A673 (cell line): ENCODE data around the gene ZNF700. TPM values are rescaled to one million over a fixed set of nuclear protein-coding genes. Genes with fewer than 3 reads are reported as not detected.

Experiments
- BruUV-seq: library from RNA; stranded (reverse); fragments of 400-500 nt; replicated peaks from 2 replicates; lab custom pipeline; 2021; lab: Mats Ljungman, UMichigan
- CTCF ChIA-PET: fragments of 300-600 bp; sonication (Branson Sonifier 250); formaldehyde crosslinking; loops from one replicate; lab custom pipeline; 2022; ENCODE audit warnings: antibody characterized with exemption; lab: Charles Lee
- POLR2A ChIA-PET: fragments of 300-600 bp; sonication (Branson Sonifier 250); formaldehyde crosslinking; loops from one replicate; lab custom pipeline; 2022; ENCODE audit warnings: antibody characterized with exemption; ENCODE audit not compliant: low non-redundant PET; lab: Charles Lee
- DNase-seq: peaks from one replicate; pipeline ENCODE4 v3.0.0-alpha.2; 2015; ENCODE audit warnings: low spot score
- H3K27ac ChIP-seq: fragments of 200-600 bp; sonication (generic); 2 replicates; pipeline ENCODE4 v1.5.1; 2016; ENCODE audit warnings: mixed run types, low read depth, mild to moderate bottlenecking, mixed read lengths, antibody characterized with exemption, low read length; ENCODE audit not compliant: poor library complexity, severe bottlenecking
- H3K27me3 ChIP-seq: fragments of 200-600 bp; sonication (generic); replicated peaks from 2 replicates; pipeline ENCODE4 v1.6.1; 2017; ENCODE audit warnings: mixed run types, low read depth, mild to moderate bottlenecking, mixed read lengths, antibody characterized with exemption, low read length; ENCODE audit not compliant: insufficient read depth, poor library complexity
- H3K36me3 ChIP-seq: fragments of 200-600 bp; sonication (generic); 2 replicates; pipeline ENCODE4 v1.6.1; 2016; ENCODE audit warnings: mixed run types, mild to moderate bottlenecking, mixed read lengths, antibody characterized with exemption, low read length; ENCODE audit not compliant: insufficient read depth, poor library complexity, severe bottlenecking
- H3K4me1 ChIP-seq: fragments of 200-600 bp; sonication (generic); 2 replicates; pipeline ENCODE4 v1.6.1; 2017; ENCODE audit warnings: mixed run types, mild to moderate bottlenecking, mixed read lengths, antibody characterized with exemption, low read length; ENCODE audit not compliant: insufficient read depth, poor library complexity, severe bottlenecking
- H3K4me3 ChIP-seq: fragments of 200-600 bp; sonication (generic); 2 replicates; pipeline ENCODE4 v1.5.1; 2016; ENCODE audit warnings: low read depth, mixed run types, mild to moderate bottlenecking, mixed read lengths, low read length; ENCODE audit not compliant: poor library complexity, severe bottlenecking
- H3K9me3 ChIP-seq: fragments of 200-600 bp; sonication (generic); 2 replicates; pipeline ENCODE4 v1.6.1; 2016; ENCODE audit warnings: mixed run types, low read depth, mild to moderate bottlenecking, mixed read lengths, antibody characterized with exemption, low read length; ENCODE audit not compliant: poor library complexity, severe bottlenecking
- EZH2 ChIP-seq: fragments of 200-600 bp; sonication (generic); IDR thresholded peaks from 2 replicates; pipeline ENCODE4 v1.6.1; 2017; ENCODE audit warnings: borderline replicate concordance, low read depth, mild to moderate bottlenecking, mixed read lengths, antibody characterized with exemption, low read length; ENCODE audit not compliant: poor library complexity, severe bottlenecking
- intact Hi-C: fragments of 100-400 bp; cut with micrococcal nuclease; formaldehyde crosslinking; loops from one replicate; pipeline ENCODE4 v1.10.0; 2022; ENCODE audit not compliant: unreplicated experiment
- total RNA-seq: library from RNA; stranded (reverse); gene quantifications from 2 replicates; pipeline ENCODE4 v1.2.3, GENCODE V29; 2021
- TF ChIP-seq, protein P1 (sequence below): fragments of 300-800, 200-600 bp; sonication (generic); conservative IDR thresholded peaks from 2 replicates; pipeline ENCODE4 v1.5.1; 2017; ENCODE audit warnings: low read depth, mild to moderate bottlenecking, antibody characterized with exemption, low read length, moderate library complexity, mixed read lengths

Gene ZNF700
- total RNA-seq, 1 experiment from 2014 or later, result 11.0 TPM

DNA sequence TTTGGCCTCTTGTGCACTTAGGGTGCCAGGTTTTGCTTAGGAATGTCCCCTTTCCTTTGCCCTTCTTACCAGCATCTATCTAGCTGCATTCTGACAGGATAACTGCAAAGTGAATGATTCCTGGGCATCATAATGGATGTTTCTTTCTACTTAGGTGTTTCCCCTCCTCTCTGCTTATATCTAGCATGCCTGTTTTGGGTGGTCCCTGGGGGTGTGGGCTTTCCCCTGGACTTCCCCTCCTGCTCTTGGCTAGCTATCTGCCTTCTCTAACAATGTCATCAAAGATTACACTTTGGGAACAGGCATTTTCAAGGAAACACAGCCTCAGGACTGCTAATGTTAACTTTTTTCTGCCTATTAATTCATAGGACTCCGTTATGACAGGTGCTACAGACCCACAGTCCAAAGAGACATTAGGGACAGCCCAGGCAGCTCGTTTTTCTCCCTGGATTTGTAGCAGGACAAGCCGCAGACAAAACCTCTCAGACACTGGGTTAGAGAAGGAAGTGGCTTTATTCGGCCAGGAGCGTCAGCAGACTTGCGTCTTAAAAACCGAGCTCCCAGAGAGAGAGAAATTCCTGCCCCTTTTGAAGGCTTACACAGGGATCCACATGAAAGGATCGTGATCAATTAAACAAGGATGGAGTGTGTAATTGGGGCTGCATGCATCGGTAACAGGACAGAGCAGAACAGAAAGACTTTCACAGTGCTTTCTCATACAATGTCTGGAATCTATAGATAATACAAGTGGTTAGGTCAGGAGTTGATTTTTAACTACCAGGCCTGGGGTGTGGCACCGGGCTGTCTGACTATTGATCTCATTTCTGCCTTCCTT, 17.3 kb downstream of the ZNF700 start:
- ChIA-PET POLR2A (no interaction called here), CTCF (no interaction called here)
- H3K4me1 ChIP-seq, result no peaks in the 10 kb centered on the region
- no peak for DNase-seq
- no peak overlapping the region for H3K27ac ChIP-seq
- H3K36me3 ChIP-seq, result peaks cover 18% of the 10 kb centered on the region
- H3K4me3 ChIP-seq, result no peak overlapping the region
- BruUV-seq, result no TSS peak
- intact Hi-C loops, result no loop called here
- no peaks in the 10 kb centered on the region for H3K27me3 ChIP-seq
- H3K9me3 ChIP-seq, result peaks cover 67% of the 10 kb centered on the region
- TF ChIP-seq, protein P1, sequence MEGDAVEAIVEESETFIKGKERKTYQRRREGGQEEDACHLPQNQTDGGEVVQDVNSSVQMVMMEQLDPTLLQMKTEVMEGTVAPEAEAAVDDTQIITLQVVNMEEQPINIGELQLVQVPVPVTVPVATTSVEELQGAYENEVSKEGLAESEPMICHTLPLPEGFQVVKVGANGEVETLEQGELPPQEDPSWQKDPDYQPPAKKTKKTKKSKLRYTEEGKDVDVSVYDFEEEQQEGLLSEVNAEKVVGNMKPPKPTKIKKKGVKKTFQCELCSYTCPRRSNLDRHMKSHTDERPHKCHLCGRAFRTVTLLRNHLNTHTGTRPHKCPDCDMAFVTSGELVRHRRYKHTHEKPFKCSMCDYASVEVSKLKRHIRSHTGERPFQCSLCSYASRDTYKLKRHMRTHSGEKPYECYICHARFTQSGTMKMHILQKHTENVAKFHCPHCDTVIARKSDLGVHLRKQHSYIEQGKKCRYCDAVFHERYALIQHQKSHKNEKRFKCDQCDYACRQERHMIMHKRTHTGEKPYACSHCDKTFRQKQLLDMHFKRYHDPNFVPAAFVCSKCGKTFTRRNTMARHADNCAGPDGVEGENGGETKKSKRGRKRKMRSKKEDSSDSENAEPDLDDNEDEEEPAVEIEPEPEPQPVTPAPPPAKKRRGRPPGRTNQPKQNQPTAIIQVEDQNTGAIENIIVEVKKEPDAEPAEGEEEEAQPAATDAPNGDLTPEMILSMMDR, result no peak
- TF ChIP-seq EZH2, result no peak

DNA sequence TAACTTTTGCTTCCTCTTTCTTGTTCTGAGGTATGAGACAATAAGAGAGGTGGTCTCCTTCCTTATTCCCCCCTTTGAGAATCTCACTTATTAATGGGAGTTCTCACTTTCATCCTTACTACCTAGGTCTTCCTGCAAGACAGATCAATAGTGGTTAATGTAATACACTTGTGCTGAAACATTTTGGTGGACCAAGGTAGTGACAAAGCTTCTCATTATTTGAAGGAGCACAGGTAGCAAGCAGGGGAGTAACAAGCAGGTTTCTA, 17.9 kb downstream of the ZNF700 start:
- H3K9me3 ChIP-seq, result peaks cover 72% of the 10 kb centered on the region
- ChIA-PET POLR2A (no interaction called here), CTCF (interaction anchor here (0.6 kb wide), 1 partner anchor 915 kb away, joined by 5 read pairs; no protein-coding TSS in a partner anchor)
- intact Hi-C loops, result no loop called here
- no peak for TF ChIP-seq EZH2
- TF ChIP-seq, protein P1, result no peak
- DNase-seq, result no peak
- peaks cover 24% of the 10 kb centered on the region for H3K36me3 ChIP-seq
- no peak overlapping the region for H3K27ac ChIP-seq
- no TSS peak for BruUV-seq
- H3K4me3 ChIP-seq, result no peak overlapping the region
- H3K4me1 ChIP-seq, result no peaks in the 10 kb centered on the region
- H3K27me3 ChIP-seq, result no peaks in the 10 kb centered on the region

DNA sequence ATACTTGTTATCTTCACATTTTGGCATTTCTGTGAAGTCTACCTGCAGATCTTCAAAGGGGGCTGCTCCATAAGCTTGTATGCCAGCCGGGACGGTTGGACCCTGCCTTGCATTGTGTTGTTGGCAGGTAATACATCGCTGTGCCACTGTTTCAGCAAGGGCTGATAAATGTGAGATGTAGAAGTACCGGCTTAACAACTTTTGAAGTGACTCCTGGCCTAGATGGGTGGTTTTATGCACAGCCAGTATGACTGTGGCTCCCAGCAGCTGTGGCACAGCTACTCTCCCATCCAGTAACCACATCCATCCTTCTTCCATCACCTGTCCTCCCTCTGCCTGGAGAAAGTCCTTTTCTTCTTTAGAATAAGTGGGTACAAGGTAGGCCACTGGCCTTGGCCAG, 19.7 kb downstream of the ZNF700 start:
- POLR2A ChIA-PET, result no interaction called here
- Histone ChIP-seq H3K9me3 (peaks cover 87% of the 10 kb centered on the region), H3K27ac (no peak overlapping the region), H3K27me3 (no peaks in the 10 kb centered on the region), H3K36me3 (peaks cover 43% of the 10 kb centered on the region), H3K4me3 (no peak overlapping the region), H3K4me1 (no peaks in the 10 kb centered on the region)
- no peak for DNase-seq
- TF ChIP-seq, protein P1, result no peak
- TF ChIP-seq EZH2, result no peak
- CTCF ChIA-PET, result no interaction called here
- intact Hi-C loops, result no loop called here
- no TSS peak for BruUV-seq
